ENCODE measurements around the gene KLHL4. TPM values are rescaled to one million over a fixed set of nuclear protein-coding genes. Genes with fewer than 3 reads are reported as not detected.

KLHL4 gene
- total RNA-seq, 1 experiment from 2014 or later = not detected

GRCh38 chrX:87578978-87579377 is 61.4 kb downstream of the KLHL4 start:
- ChIA-PET CTCF (no interaction called here), POLR2A (no interaction called here)
- no peaks in the 10 kb centered on the region for H3K4me1 Mint-ChIP-seq (ENCODE audit: low read depth, unreplicated experiment)
- DNase-seq = no peak
- no peaks in the 10 kb centered on the region for H3K9me3 Mint-ChIP-seq (ENCODE audit: unreplicated experiment)
- no peak overlapping the region for H3K4me3 Mint-ChIP-seq (ENCODE audit: unreplicated experiment)
- Histone ChIP-seq H3K4me3 (ENCODE audit: low read depth, low read length) (no peak overlapping the region), H3K36me3 (ENCODE audit: control insufficient read depth, insufficient read depth, low read length) (no peaks in the 10 kb centered on the region), H3K9me3 (no peaks in the 10 kb centered on the region), H3K27me3 (replicated peaks; ENCODE audit: control insufficient read depth, insufficient read depth, low read length) (no peaks in the 10 kb centered on the region), H3K4me1 (no peaks in the 10 kb centered on the region)
- peak in 1 of 2 experiments; percentile 12 for TF ChIP-seq CTCF (IDR thresholded peaks at IDR 0.05; ENCODE audit: insufficient read depth in 1 of 2, low read depth in 1 of 2, low read length in 1 of 2, severe bottlenecking in 1 of 2, unreplicated experiment in 1 of 2)
- H3K27me3 Mint-ChIP-seq (ENCODE audit: insufficient read depth, unreplicated experiment) = no peaks in the 10 kb centered on the region
- intact Hi-C loops (cut with micrococcal nuclease; ENCODE audit: unreplicated experiment) = loop anchor here (1.0 kb wide), 1 partner anchor 85 kb away; no protein-coding TSS in a partner anchor
- no peaks in the 10 kb centered on the region for H3K36me3 Mint-ChIP-seq (ENCODE audit: insufficient read depth, unreplicated experiment)
- H3K27ac Mint-ChIP-seq (ENCODE audit: unreplicated experiment) = no peak overlapping the region
- no TSS peak for BruUV-seq (replicated peaks)

- ChIA-PET POLR2A (no interaction called here), CTCF (no interaction called here)
- H3K4me1 ChIP-seq = no peaks in the 10 kb centered on the region
- Mint-ChIP-seq H3K4me1 (ENCODE audit: low read depth, unreplicated experiment) (no peaks in the 10 kb centered on the region), H3K27me3 (ENCODE audit: insufficient read depth, unreplicated experiment) (no peaks in the 10 kb centered on the region), H3K36me3 (ENCODE audit: insufficient read depth, unreplicated experiment) (no peaks in the 10 kb centered on the region), H3K9me3 (ENCODE audit: unreplicated experiment) (no peaks in the 10 kb centered on the region), H3K4me3 (ENCODE audit: unreplicated experiment) (no peak overlapping the region), H3K27ac (ENCODE audit: unreplicated experiment) (no peak overlapping the region)
- no TSS peak for BruUV-seq (replicated peaks)
- DNase-seq = no peak
- intact Hi-C loops (cut with micrococcal nuclease; ENCODE audit: unreplicated experiment) = loop anchor here (10.0 kb wide), 1 partner anchor 1034 kb away; no protein-coding TSS in a partner anchor
- H3K36me3 ChIP-seq (ENCODE audit: control insufficient read depth, insufficient read depth, low read length) = no peaks in the 10 kb centered on the region
- no peaks in the 10 kb centered on the region for H3K27me3 ChIP-seq (replicated peaks; ENCODE audit: control insufficient read depth, insufficient read depth, low read length)
- no peak for TF ChIP-seq CTCF (IDR thresholded peaks at IDR 0.05; ENCODE audit: insufficient read depth in 1 of 2, low read depth in 1 of 2, low read length in 1 of 2, severe bottlenecking in 1 of 2, unreplicated experiment in 1 of 2)
- no peak overlapping the region for H3K4me3 ChIP-seq (ENCODE audit: low read depth, low read length)
- H3K9me3 ChIP-seq = no peaks in the 10 kb centered on the region
Measured at GRCh38 chrX:87580862-87581261, 63.3 kb downstream of the KLHL4 start.

- no peak for TF ChIP-seq CTCF (IDR thresholded peaks at IDR 0.05; ENCODE audit: insufficient read depth in 1 of 2, low read depth in 1 of 2, low read length in 1 of 2, severe bottlenecking in 1 of 2, unreplicated experiment in 1 of 2)
- ChIA-PET CTCF (no interaction called here), POLR2A (no interaction called here)
- Mint-ChIP-seq H3K27me3 (ENCODE audit: insufficient read depth, unreplicated experiment) (no peaks in the 10 kb centered on the region), H3K36me3 (ENCODE audit: insufficient read depth, unreplicated experiment) (no peaks in the 10 kb centered on the region), H3K4me3 (ENCODE audit: unreplicated experiment) (no peak overlapping the region), H3K4me1 (ENCODE audit: low read depth, unreplicated experiment) (no peaks in the 10 kb centered on the region), H3K27ac (ENCODE audit: unreplicated experiment) (no peak overlapping the region), H3K9me3 (ENCODE audit: unreplicated experiment) (no peaks in the 10 kb centered on the region)
- no peaks in the 10 kb centered on the region for H3K9me3 ChIP-seq
- intact Hi-C loops (cut with micrococcal nuclease; ENCODE audit: unreplicated experiment) = loop anchor here (10.0 kb wide), 1 partner anchor 1032 kb away; no protein-coding TSS in a partner anchor
- no peaks in the 10 kb centered on the region for H3K36me3 ChIP-seq (ENCODE audit: control insufficient read depth, insufficient read depth, low read length)
- H3K4me1 ChIP-seq = no peaks in the 10 kb centered on the region
- H3K4me3 ChIP-seq (ENCODE audit: low read depth, low read length) = no peak overlapping the region
- no TSS peak for BruUV-seq (replicated peaks)
- H3K27me3 ChIP-seq (replicated peaks; ENCODE audit: control insufficient read depth, insufficient read depth, low read length) = no peaks in the 10 kb centered on the region
- DNase-seq = no peak
Measured at GRCh38 chrX:87582453-87582852, 64.9 kb downstream of the KLHL4 start.
